GM12878 (cell line): ENCODE measurements around the gene THBD. TPM values are rescaled to one million over a fixed set of nuclear protein-coding genes. Genes with fewer than 3 reads are reported as not detected.

Experiments
- ATF2 ChIP-seq: IDR thresholded peaks from 2 replicates; pipeline ENCODE4 v1.6.1; 2012; ENCODE audit warnings: low read length, inconsistent platforms
- ATF3 ChIP-seq: IDR thresholded peaks from 2 replicates; pipeline ENCODE4 v1.6.1; 2011; ENCODE audit warnings: low read depth, mild to moderate bottlenecking, low read length, moderate library complexity, borderline replicate concordance; ENCODE audit errors: extremely low read depth
- CUX1 ChIP-seq: IDR thresholded peaks from 2 replicates; pipeline ENCODE4 v1.6.1; 2012; ENCODE audit warnings: improper control_type of control experiment, low read depth, low read length; ENCODE audit not compliant: insufficient replicate concordance
- E4F1 ChIP-seq: fragments of 450-650 bp; IDR thresholded peaks from 2 replicates; pipeline ENCODE4 v1.6.1; 2018; ENCODE audit warnings: borderline replicate concordance, mild to moderate bottlenecking; ENCODE audit not compliant: partially characterized antibody
- HCFC1 ChIP-seq: fragments of 150-350 bp; IDR thresholded peaks from 2 replicates; pipeline ENCODE4 v1.6.1; 2014; ENCODE audit warnings: low read length
- NFIC ChIP-seq: IDR thresholded peaks from 2 replicates; pipeline ENCODE4 v1.6.1; 2012; ENCODE audit warnings: low read depth, mild to moderate bottlenecking, inconsistent platforms, low read length, moderate library complexity
- NKRF ChIP-seq: fragments of 450-650 bp; conservative IDR thresholded peaks from 2 replicates; pipeline ENCODE4 v1.6.1; 2017; ENCODE audit warnings: mild to moderate bottlenecking, moderate library complexity
- PRDM15 ChIP-seq: fragments of 450-650 bp; formaldehyde crosslinking; IDR thresholded peaks from 2 replicates; pipeline ENCODE4 v1.4.0; 2020; ENCODE audit warnings: mild to moderate bottlenecking, moderate library complexity
- RAD51 ChIP-seq: fragments of 450-650 bp; IDR thresholded peaks from 2 replicates; pipeline ENCODE4 v1.6.1; 2016; ENCODE audit warnings: moderate library complexity, mild to moderate bottlenecking, inconsistent platforms
- SUZ12 ChIP-seq: fragments of 200-600 bp; sonication (generic); IDR thresholded peaks from one replicate; pipeline ENCODE4 v1.6.1; 2018; ENCODE audit warnings: antibody characterized with exemption, mild to moderate bottlenecking; ENCODE audit not compliant: unreplicated experiment
- USF2 ChIP-seq: IDR thresholded peaks from 2 replicates; pipeline ENCODE4 v1.6.1; 2011; ENCODE audit warnings: low read depth, low read length, improper control_type of control experiment, borderline replicate concordance
- ZZZ3 ChIP-seq: IDR thresholded peaks from 2 replicates; pipeline ENCODE4 v1.6.1; 2011; ENCODE audit warnings: low read depth; ENCODE audit not compliant: control insufficient read depth, insufficient read length
- polyA plus RNA-seq, 11 experiments: library from polyadenylated mRNA; depleted of rRNA in 4 of 11; unstranded in 6 of 11; stranded (reverse) in 5 of 11; fragments of >200 nt; fragmentation: Nextera tagmentation in 4 of 11; fragmentation: Illumina TruSeq in 1 of 11; extraction: Ambion mirVana in 4 of 11; extraction: Trizol in 1 of 11; gene quantifications; 1 replicate in 1 of 11; 2 replicates in 10 of 11; pipeline versions ENCODE4 v1.2.1 to v1.2.3, GENCODE V29; 2011 to 2016; ENCODE audit warnings: inconsistent platforms in 2 of 11, missing spikeins in 2 of 11, low read depth in 1 of 11
- total RNA-seq, 4 experiments: library from RNA; depleted of rRNA in 3 of 4; stranded (reverse); fragments of >200 nt in 3 of 4; fragmentation: Illumina TruSeq in 1 of 4; extraction: Trizol in 1 of 4; gene quantifications; 2 replicates each; pipeline versions ENCODE4 v1.2.1 to v1.2.3, GENCODE V29; 2013 to 2021

Gene THBD
- total and polyA plus RNA-seq, 10 of the 15 experiments (the other 5 are each of a cell fraction or from before 2014, with no cell fraction given), result not detected

GRCh38 chr20:23059846-23060245 is 10.4 kb upstream of the THBD start (continued):
- TF ChIP-seq NKRF (no peak), RAD51 (no peak), ATF3 (no peak), SUZ12 (no peak), CUX1 (no peak), NFIC (no peak), USF2 (no peak), ATF2 (no peak), ZZZ3 (no peak), PRDM15 (CRISPR knock-in tag) (no peak), HCFC1 (no peak), E4F1 (no peak)
- TF ChIP-seq, all 136 proteins: peak for 0
